ENCODE results near the gene MAPK10. TPM values are rescaled to one million over a fixed set of nuclear protein-coding genes. Genes with fewer than 3 reads are reported as not detected.

The MAPK10 gene
- polyA plus RNA-seq, 1 donor (not counting 4 experiments of a cell fraction or from before 2014, with no cell fraction given), result 8.2 TPM

- Histone ChIP-seq H3K4me3 (ENCODE audit: control insufficient read depth in 2 of 3, extremely low read depth in 1 of 3, insufficient read depth in 2 of 3, low read depth in 1 of 3, low read length in 3 of 3) (no peak overlapping the region), H3K27ac (ENCODE audit: control insufficient read depth, insufficient read depth, low read length) (no peak overlapping the region), H3K4me2 (ENCODE audit: control insufficient read depth, extremely low read depth, insufficient read depth, low read depth, low read length) (no peak overlapping the region), H3K9me3 (ENCODE audit: control insufficient read depth, low read depth, low read length) (no peaks in the 10 kb centered on the region), H3K27me3 (ENCODE audit: control insufficient read depth, extremely low read depth, insufficient read depth, low read length) (no peaks in the 10 kb centered on the region), H3K36me3 (ENCODE audit: control insufficient read depth in 2 of 2, extremely low read depth in 1 of 2, insufficient read depth in 2 of 2, low read length in 2 of 2) (no peaks in the 10 kb centered on the region), H2AFZ (ENCODE audit: control insufficient read depth, low read length) (no peak overlapping the region), H3K9me1 (ENCODE audit: control insufficient read depth, extremely low read depth, insufficient read depth, low read length) (no peaks in the 10 kb centered on the region), H3K9ac (ENCODE audit: control insufficient read depth, extremely low read depth, insufficient read depth, low read length) (no peak overlapping the region), H3K4me1 (ENCODE audit: control insufficient read depth, extremely low read depth, insufficient read depth, low read length) (no peaks in the 10 kb centered on the region), H4K20me1 (ENCODE audit: control insufficient read depth, extremely low read depth, insufficient read depth, low read length) (no peaks in the 10 kb centered on the region), H3K79me2 (ENCODE audit: control insufficient read depth, insufficient read depth, low read length) (no peaks in the 10 kb centered on the region)
- FAIRE-seq (no peak), DNase-seq (ENCODE audit: low read depth, low spot score) (no peak)
- TF ChIP-seq EZH2 (IDR thresholded peaks at IDR 0.05; ENCODE audit: low read length) (no peak), CTCF (optimal IDR thresholded peaks at IDR 0.05 in 1 of 3, IDR thresholded peaks at IDR 0.05 in 1 of 3, conservative IDR thresholded peaks at IDR 0.05 in 1 of 3; ENCODE audit: extremely low read depth in 1 of 3, insufficient read depth in 2 of 3, low read length in 3 of 3) (no peak)
- dilution Hi-C loops (cut with MboI; ENCODE audit: extremely low pct_ligation_motif_present, low sequenced_read_pairs), result no loop called here
Observed at GRCh38 chr4:86132468-86132867, 227.4 kb downstream of the MAPK10 start.

GRCh38 chr4:86131456-86131855 lies 228.4 kb downstream of the MAPK10 start:
- no peaks in the 10 kb centered on the region for H3K27me3 ChIP-seq (ENCODE audit: control insufficient read depth, extremely low read depth, insufficient read depth, low read length)
- H2AFZ ChIP-seq (ENCODE audit: control insufficient read depth, low read length), result no peak overlapping the region
- dilution Hi-C loops (cut with MboI; ENCODE audit: extremely low pct_ligation_motif_present, low sequenced_read_pairs), result no loop called here
- no peaks in the 10 kb centered on the region for H3K36me3 ChIP-seq (ENCODE audit: control insufficient read depth in 2 of 2, extremely low read depth in 1 of 2, insufficient read depth in 2 of 2, low read length in 2 of 2)
- no peaks in the 10 kb centered on the region for H3K9me1 ChIP-seq (ENCODE audit: control insufficient read depth, extremely low read depth, insufficient read depth, low read length)
- H3K4me3 ChIP-seq (ENCODE audit: control insufficient read depth in 2 of 3, extremely low read depth in 1 of 3, insufficient read depth in 2 of 3, low read depth in 1 of 3, low read length in 3 of 3), result no peak overlapping the region
- no peak overlapping the region for H3K4me2 ChIP-seq (ENCODE audit: control insufficient read depth, extremely low read depth, insufficient read depth, low read depth, low read length)
- H3K79me2 ChIP-seq (ENCODE audit: control insufficient read depth, insufficient read depth, low read length), result no peaks in the 10 kb centered on the region
- FAIRE-seq (no peak), DNase-seq (ENCODE audit: low read depth, low spot score) (no peak)
- TF ChIP-seq CTCF (optimal IDR thresholded peaks at IDR 0.05 in 1 of 3, IDR thresholded peaks at IDR 0.05 in 1 of 3, conservative IDR thresholded peaks at IDR 0.05 in 1 of 3; ENCODE audit: extremely low read depth in 1 of 3, insufficient read depth in 2 of 3, low read length in 3 of 3), result no peak
- no peak for TF ChIP-seq EZH2 (IDR thresholded peaks at IDR 0.05; ENCODE audit: low read length)
- H4K20me1 ChIP-seq (ENCODE audit: control insufficient read depth, extremely low read depth, insufficient read depth, low read length), result no peaks in the 10 kb centered on the region
- no peaks in the 10 kb centered on the region for H3K4me1 ChIP-seq (ENCODE audit: control insufficient read depth, extremely low read depth, insufficient read depth, low read length)
- no peak overlapping the region for H3K9ac ChIP-seq (ENCODE audit: control insufficient read depth, extremely low read depth, insufficient read depth, low read length)
- no peak overlapping the region for H3K27ac ChIP-seq (ENCODE audit: control insufficient read depth, insufficient read depth, low read length)
- H3K9me3 ChIP-seq (ENCODE audit: control insufficient read depth, low read depth, low read length), result no peaks in the 10 kb centered on the region

Measured in keratinocyte (primary cell).